HG03045 (cell line): ENCODE measurements around the gene SLC6A3.
"Not testable (repeated sequence)": the region's sequence is repeated elsewhere in the genome, so short reads cannot be mapped to it uniquely, and the experiment has no call there.

Experiments
- ATAC-seq: cut with Tn5 transposase; IDR thresholded peaks from one replicate; pipeline ENCODE4 v1.9.1; 2021; ENCODE audit warnings: mild to moderate bottlenecking, moderate library complexity; ENCODE audit not compliant: unreplicated experiment

The SLC6A3 gene

DNA sequence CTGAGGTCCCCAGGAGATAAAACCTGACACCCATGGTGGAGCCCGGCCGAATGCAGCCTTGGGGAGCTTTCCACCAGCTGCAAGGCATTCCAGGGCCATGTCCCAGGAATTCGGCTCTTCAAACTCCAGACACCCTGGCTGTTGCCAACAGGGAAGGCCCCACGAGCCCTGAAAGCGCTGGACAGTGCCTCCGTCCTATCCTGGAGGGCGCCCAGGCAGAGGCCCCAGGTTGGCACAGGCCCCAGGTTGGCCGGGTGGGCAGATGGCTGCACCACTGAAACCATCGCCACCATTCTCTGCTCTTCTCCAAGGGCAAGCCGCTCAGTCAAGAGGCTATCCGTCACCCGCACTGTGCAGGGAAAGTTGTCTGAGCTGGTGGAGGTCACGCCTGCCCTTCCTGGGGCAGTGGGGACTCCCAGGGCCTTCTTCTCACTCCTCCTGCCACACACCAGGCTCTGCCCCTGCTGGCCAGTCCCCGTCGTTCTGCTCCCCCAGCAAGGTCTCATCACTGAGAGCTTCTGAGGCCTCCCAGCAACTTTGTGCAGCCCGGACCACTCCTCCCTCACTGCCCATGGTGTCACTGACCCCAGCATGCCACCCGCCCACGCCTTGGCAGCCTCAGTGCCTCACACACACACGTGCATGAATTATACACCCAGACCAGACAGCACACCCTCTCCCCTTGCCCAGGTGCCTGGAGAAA is 21.2 kb downstream of the SLC6A3 start:
- no peak for ATAC-seq

DNA sequence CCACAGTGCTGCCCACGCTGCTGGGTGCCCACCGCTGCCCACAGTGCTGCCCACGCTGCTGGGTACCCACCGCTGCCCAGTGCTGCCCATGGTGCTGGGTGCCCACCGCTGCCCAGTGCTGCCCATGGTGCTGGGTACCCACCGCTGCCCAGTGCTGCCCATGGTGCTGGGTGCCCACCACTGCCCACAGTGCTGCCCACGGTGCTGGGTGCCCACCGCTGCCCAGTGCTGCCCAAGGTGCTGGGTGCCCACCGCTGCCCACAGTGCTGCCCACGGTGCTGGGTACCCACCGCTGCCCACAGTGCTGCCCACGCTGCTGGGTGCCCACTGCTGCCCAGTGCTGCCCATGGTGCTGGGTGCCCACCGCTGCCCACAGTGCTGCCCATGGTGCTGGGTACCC is 22.7 kb downstream of the SLC6A3 start:
- not testable (repeated sequence) for ATAC-seq

DNA sequence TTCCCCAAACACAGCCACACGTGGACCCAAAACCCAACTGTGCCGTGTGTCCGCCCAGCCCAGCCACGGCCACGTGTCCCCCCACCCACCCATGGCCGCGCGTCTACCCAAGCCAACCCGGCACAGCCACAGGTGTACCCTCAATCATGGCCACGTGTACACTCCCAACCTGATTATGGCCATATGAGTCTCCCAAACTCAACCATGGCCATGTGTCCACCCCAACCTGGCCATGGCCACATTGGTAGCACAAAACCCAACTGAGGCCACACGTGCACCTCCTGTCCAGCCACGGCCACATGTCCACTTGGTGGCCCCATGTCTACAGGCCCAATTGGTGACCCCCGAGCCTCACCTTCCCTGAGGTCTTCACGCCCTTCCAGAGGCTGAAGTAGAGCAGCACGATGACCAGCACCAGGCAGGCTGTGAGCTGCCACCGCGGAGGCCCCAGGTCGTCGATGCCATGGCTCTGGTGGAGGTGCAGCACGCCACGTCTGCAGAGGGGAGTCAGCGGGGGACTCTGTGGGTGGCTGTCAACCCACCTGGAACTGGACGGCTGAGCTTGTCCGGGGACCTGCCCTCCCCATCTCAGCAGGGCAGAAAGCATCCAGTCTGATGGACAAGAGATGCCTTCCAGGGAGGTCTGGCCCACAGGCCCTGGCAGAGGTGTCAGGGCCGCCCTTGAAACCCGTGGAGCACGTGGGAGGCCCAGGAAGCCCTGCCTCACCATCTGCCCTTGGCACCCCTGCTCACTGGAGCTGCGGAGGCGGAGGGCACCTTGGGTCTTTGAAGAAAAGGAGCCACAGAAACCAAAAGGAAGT is 23.5 kb downstream of the SLC6A3 start:
- ATAC-seq: no peak

DNA sequence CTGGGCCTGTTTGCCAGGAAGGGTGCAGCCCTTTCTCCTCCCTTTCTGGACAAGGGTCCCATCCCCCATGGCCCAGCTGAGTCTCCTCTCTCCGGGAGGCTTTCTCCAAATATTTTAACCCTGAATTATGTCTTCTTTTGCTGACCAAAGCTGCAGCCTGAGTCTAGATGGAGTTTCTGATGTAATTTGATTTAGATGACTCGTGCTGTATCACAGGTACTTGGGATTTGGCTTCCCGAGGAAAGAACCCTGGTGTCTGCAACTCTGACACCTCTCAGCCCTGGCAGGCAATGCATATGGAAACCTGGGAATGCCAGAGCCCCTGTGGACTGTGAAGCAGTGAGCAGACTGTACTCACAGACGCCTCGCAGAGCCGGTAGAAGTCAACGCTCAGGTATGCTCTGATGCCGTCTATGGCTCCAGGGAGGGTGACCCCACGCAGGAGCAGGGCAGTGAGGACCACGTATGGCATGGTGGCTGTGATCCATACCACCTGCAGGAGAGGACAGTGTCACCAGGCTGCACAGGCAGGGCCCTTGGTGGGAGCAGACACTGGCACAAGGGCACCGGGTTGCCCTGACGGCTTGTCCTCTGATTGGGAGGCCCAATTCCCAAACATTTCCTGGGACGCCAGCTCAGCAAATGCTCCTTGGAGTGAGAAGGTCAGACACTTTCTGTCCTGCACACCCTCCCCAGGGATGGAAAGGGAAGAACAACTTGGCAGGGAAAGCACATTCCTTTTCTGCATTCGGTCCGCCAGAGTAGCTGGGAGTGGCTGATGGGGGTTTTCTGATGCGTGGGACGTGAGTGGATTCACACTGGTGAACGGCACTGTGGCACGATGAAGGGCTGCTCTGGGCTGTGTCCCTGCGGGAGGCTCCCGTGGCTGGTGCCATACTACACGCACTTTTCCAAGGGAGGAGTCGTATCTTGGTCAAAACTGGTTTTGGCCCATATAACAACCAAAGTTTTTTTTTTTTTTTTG is 24.7 kb downstream of the SLC6A3 start:
- ATAC-seq: no peak

DNA sequence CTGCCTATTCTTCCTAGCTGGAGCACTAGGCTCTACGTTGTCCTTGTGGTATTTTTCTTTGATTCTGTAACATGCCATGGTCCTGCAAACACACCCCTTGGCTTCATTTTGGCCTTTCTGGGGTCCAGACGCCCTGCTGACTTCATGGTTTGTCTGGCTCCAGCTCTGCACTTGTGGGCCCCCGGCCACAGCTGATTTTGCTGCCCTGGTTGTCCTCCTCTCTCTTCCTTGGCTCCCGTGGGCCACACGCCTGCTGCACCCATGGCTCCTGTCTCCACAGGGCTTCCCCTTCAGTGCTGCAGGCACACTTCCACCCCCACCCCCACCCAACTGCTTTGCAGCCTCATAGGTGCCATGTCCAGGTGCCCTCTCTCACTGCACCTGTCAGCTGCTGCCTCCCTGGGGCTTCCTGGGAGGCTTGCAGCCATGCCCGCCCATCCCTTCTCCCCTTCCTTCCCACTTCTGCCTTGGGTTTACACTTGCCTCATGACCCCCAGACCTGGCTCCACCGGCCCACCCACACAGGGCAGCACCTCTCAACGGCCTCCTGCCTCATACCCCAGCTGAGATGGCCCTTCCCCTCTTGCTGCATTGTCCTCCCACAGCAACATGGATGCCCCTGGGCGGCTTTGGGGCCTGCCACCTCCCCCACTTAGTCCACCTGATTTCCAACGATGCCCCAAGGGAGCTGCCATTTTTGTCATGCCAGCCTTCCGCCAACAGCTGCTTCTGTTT is 25.6 kb downstream of the SLC6A3 start:
- ATAC-seq: no peak

DNA sequence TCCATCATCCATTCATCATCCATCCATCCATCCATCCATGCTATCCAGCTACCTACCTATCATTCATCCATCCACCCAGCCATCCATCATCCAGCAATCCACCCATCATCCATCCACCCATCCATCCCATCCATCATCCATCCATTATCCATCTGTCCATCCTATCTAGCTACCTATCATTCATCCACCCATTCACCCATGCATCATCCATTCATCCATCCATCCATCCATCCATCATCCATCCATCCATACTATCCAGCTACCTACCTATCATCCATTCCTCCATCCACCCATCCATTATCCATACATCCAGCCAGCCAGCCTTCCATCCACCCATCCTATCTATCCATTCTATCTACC is 26.3 kb downstream of the SLC6A3 start:
- no peak for ATAC-seq

DNA sequence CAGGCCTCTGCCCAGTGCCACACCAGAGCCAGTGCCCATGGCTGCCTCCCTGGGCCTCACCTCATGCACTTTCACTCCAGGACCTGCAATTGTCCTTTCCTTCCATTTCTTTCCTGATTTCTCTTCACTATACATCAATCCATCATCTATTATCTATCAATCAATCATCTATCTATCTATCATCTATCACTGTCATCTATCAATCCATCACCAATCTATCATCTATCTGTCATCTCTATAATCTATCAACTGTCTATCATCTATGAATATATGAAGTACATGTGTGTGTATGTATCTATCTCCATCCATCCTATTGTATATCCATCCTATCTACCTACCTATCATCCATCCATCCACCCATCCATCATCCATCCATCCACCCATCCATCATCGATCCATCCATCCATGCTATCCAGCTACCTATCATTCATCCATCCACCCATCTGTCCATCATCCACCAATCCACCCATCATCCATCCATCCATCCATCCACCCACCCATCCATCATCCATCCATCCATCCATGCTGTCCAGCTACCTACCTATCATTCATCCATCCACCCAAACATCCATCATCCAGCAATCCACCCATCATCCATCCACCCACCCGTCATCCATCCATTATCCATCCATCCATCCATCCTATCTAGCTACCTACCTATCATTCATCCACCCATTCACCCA is 26.9 kb downstream of the SLC6A3 start:
- no peak for ATAC-seq

DNA sequence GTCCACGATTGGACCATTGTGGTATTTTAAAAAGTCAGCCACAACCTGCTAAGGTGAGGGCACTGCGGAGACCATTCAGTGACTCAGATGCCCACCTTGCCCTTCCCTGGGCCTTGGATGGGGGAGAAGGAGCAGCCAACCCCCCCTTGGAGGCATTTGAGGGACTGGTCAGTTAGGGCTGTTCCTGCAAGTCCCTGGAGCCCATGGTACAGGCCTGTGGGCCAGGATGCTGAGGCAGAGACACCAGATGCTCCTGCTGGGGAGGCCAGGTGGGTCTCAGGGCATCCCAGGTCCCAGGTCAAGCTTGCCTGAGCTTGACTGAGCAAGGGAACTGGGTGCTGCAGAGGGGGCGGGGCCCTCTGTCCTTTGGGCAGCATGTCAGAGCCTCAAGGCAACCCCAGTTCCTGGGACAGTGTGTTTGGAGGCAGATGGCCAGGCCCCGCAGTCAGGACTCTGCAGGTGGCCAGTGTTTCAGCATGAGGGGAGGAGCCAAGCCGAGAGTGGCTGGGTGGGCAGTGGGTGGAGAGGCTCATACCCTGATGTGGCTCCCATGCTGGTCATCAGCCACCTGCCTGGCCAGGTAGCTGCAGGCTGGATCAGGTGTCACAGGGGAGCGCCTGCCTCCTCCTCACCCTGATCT is 27.5 kb downstream of the SLC6A3 start:
- no peak for ATAC-seq

DNA sequence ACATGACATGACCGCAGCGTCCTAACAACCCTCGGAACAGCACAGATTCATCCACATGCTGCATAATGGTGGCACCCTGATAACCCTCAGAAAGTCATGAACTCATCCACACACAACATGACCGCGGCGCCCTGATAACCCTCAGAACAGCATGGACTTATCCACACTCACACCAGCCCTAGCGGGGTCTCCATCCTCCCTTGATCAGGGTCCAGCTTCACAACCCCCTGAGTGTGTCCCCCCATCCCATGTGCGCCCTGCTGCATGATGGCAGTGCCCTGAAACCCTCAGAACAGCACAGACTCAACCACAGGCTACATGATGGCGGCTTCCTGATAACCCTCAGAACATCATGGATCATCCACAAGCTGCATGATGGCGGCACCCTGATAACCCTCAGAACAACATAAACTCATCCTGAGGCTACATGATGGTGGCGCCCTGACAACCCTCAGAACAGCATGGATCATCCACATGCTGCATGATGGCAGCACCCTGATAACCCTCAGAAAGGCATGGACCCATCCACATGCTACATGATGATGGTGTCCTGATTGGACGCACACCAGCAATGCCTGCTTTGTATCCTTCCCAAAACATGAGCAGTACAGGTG is 28.3 kb downstream of the SLC6A3 start:
- ATAC-seq: no peak

DNA sequence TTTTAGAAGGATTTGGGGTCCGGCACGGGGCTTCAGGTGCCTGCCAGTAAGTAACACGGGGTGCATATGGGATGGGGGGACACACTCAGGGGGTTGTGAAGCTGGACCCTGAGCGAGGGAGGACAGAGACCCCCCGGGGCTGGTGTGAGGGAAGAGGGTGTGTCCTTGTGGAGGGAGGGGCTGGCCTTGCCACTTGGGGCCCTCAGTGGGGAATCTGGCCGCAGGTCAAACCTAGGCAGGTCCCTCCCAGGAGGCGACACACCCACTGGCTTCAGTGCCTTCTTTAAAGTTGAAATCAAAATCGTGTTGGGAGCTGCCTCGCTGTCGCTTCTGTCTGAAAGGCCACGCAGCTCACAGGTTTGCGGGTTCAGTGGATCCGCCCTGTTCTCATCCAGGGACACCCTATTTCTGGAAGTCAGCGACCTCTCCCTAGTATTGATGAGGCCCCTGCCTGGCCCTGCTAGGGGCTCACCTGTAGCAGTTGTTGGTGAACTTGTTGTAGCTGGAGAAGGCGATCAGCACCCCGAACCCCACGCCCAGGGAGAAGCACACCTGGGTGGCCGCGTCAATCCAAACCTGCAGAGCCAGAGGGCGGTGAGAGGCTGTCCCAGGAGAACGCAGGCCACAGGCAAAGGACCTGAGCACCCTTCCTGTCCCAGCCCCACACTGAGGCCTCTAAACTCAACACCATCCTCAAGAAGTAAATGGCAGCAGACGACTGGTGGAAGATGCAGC is 29.4 kb downstream of the SLC6A3 start:
- ATAC-seq: no peak

DNA sequence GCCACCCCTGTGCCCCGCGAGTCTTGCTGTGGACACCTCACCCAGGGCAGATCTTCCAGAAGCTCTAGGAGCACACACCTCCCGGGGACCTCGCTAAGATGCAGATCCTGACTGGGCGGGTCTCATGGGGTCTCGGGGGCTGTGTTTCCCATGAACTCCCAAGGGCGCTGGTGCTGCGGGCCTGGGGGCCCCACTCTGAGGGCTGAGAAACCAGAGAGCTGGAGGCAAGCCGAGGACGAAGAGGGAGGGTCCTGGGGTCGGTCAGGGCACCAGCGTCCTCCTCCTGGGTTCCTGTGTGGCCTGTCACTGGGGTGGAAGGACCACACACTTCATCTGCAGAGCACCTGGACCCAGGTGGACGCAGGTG is 30.2 kb downstream of the SLC6A3 start:
- no peak for ATAC-seq

DNA sequence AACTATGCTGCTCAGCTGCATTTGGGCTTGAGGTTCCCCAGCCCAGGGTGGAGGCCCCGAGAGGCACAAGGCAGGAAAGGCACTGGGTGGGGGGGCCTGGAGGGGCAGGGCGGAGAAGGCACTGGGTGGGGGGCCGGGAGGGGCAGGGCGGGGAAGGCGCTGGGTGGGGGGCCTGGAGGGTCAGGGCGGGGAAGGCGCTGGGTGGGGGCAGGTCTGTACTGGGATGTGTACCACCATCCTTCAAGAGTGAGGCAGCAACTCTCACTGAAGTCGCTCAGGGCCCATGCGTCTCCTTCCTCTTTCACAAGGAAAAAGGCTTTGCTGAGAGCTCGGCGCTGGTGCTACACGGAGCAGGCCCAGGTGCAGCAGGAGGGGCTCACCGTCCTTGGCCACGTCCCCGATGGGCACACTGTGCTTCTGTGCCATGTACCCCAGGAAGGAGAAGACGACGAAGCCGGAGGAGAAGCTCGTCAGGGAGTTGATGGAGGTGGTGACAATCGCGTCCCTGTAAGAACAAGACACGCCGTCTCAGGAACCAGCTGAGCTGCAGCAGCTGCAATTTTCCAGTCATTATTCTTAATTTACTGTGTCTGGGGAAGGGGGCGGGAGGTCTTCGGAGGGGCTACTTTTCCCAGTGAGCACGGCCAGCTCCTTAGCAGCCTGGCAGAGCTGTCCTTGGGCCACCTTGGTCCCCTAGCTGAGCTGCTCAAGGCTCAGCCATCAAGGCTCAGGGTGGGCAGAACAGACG is 30.8 kb downstream of the SLC6A3 start:
- no peak for ATAC-seq

DNA sequence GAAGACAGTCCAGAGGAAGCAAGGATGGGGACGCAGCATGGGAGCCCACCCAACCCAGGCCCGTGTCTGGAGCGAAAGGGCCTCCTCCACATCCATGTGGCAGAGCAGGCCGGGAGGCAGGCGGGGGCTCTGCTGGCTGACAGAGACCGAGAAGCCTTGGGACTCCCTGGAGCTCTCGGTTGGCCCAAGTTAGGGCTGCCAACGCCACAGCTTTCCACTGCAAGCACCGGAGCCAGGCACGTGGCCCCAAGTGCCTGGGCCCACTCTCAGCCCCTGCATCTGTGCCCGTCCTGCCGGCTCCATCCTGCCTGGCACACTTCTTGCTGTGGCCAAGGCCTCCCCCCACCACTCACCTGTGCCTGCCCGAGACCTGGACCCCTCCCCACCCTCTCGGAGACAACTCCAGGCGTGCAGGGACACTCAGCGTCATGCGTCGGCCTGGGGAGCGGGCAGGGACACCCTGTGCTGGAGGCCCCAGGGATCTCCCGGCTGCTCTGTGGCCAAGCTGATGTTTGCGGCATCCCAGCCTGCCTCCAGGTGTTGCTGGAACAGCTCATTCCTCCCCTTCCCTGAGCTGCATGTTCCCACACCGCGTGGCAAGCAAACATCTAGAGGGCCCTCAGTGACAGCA is 31.5 kb downstream of the SLC6A3 start:
- ATAC-seq: no peak

DNA sequence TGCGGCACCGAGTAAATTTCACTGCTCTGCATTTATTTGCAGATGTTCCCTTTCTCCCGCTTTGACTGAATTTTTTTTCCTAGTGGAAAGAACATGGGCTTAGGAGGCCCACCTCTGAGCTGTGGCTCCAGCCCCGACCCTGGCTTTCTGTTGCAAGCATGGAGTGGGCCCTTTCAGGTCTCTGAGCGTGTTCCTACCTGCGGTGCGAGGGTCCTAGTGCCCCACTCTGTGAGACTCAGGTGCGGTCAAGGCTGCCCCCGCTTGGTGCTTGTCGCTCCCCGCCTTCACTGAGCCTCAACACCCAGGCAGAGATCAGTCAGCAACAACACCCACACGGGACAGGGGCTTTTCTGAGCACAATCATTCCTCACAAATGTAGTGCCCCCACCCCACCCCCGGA is 32.0 kb downstream of the SLC6A3 start:
- no peak for ATAC-seq

DNA sequence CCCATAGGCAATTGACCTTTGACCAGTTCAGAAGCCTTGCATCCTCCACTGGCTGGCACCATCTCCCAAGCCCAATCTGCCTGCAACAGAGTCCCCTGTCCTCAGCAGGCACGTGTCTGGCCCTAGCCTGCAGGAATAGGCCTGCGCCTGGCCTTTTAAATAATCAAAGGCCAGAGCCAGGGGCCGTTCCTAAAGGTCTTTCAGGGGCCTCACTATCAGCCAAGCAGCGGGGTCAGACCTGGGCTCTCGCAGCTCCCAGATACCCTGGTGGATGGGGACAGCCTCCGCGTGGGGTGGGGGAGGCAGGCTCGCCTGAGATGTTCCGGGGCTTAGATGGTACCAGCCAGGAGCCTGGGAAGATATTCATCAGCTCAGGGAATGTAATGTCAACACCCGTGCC is 32.6 kb downstream of the SLC6A3 start:
- ATAC-seq: no peak

DNA sequence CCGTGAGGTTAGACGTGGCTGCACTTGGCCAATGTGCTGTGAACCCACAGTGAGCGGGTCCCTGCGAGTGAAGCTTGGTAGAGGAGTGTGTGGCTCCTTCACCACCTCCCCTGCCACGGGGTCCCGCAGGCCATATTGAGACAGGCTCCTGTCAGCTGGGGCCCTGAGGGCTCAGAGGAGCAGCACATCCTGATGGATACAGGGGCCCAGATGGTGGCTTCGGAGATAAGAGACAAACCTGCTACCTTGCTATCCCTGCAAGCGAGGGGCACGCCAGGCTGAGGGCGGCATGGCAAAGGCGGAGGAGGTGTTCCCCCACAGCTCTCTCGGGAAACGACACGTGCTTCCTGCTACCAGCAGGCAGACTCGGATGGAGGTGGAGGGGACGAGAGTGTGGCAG is 33.1 kb downstream of the SLC6A3 start:
- ATAC-seq: no peak

DNA sequence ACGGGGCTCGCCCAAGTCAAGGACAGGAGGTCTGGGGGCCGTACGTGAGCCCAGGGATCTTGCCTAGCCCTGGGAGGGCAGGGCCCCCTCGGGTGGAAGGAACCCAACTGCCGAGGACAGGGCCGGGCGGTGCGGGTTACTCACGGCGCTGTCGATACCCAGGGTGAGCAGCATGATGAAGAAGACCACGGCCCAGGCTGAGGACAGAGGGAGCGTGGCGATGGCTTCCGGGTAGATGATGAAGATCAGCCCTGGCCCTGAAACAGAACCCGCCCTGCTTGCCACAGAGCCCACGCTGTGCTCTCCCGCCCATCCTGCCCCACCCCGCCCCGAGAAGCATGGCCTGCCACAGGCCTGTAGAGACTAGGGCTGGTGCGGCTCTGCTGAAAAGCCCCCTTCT is 34.1 kb downstream of the SLC6A3 start:
- ATAC-seq: no peak
